D721Med (cell line): ENCODE data around the gene PIK3C2B.
"Not testable (repeated sequence)": the region's sequence is repeated elsewhere in the genome, so short reads cannot be mapped to it uniquely, and the experiment has no call there.

Experiments used
- DNase-seq: peaks from one replicate; pipeline ENCODE4 v3.0.0; 2011; ENCODE audit warnings: low spot score; ENCODE audit not compliant: insufficient read length
- FAIRE-seq: peaks from 2 replicates; lab custom pipeline; 2011; peaks lifted over from hg19 to GRCh38; lab: Jason Lieb, UNC
- TF ChIP-seq, protein P1 (sequence below): IDR thresholded peaks from 2 replicates; pipeline ENCODE4 v1.5.1; 2012; ENCODE audit warnings: mild to moderate bottlenecking, control low read depth; ENCODE audit not compliant: insufficient read depth; ENCODE audit errors: missing control alignments

Gene PIK3C2B

DNA sequence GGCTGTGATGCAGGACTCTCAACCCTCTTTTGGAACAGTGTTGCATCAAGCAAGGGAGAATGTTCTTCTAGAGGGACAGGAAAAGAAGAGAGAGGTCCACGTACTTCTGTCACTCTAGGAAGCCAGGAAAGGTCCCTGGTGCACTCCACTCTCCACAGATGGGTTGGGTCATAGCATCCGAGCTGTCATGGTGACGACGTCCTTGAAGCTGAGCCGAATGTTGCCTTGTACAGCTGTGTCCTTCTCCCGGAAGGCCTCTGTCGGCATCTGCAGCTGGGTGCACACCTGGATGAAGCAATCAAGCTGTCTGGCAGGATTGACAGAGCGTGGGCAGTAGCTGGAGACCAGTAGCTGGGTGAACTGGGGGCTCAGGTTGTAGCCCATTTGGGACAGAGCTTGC, 34.1 kb upstream of the PIK3C2B start:
- FAIRE-seq (no peak), DNase-seq (no peak)
- TF ChIP-seq, protein P1, sequence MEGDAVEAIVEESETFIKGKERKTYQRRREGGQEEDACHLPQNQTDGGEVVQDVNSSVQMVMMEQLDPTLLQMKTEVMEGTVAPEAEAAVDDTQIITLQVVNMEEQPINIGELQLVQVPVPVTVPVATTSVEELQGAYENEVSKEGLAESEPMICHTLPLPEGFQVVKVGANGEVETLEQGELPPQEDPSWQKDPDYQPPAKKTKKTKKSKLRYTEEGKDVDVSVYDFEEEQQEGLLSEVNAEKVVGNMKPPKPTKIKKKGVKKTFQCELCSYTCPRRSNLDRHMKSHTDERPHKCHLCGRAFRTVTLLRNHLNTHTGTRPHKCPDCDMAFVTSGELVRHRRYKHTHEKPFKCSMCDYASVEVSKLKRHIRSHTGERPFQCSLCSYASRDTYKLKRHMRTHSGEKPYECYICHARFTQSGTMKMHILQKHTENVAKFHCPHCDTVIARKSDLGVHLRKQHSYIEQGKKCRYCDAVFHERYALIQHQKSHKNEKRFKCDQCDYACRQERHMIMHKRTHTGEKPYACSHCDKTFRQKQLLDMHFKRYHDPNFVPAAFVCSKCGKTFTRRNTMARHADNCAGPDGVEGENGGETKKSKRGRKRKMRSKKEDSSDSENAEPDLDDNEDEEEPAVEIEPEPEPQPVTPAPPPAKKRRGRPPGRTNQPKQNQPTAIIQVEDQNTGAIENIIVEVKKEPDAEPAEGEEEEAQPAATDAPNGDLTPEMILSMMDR: no peak

DNA sequence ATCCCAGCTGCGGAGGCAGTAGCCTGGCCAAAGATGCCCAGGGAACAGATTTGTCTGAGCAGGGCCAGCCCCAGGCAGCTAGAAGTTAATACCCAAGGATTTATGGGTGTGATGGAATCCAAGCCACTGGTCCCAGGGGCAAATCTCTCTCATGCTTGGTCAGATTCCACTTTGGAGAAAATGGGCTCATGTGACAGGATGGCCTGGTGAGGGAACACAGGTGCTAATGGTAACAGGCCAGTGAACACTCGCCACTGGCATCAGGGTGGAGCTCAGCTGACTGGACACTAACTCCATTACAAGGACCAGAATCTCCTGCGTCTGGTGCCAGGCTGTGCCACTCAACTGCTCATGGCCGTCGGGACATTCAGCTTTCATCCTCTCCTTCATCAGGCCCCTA, 33.6 kb upstream of the PIK3C2B start:
- no peak for FAIRE-seq
- DNase-seq: no peak
- TF ChIP-seq, protein P1: no peak

DNA sequence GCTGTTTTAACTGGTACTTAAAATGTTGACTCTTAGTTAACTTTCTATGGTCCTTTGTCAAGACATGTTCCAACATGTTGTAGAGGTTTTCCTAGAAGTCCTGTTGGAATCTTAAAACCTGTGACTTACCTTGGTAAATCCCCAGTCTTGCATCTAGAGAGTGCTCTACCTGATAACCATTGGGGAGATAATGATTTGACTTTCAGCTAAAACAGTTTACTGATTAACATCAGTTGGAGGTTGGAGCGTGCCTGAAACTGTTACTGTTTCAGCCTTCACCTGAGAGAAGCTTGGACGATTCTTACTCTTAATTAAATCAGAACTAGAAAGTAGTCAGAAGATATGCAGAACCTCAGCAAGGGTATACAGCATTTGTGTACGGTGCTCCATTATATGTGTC, 30.4 kb upstream of the PIK3C2B start:
- no peak for FAIRE-seq
- TF ChIP-seq, protein P1: no peak

DNA sequence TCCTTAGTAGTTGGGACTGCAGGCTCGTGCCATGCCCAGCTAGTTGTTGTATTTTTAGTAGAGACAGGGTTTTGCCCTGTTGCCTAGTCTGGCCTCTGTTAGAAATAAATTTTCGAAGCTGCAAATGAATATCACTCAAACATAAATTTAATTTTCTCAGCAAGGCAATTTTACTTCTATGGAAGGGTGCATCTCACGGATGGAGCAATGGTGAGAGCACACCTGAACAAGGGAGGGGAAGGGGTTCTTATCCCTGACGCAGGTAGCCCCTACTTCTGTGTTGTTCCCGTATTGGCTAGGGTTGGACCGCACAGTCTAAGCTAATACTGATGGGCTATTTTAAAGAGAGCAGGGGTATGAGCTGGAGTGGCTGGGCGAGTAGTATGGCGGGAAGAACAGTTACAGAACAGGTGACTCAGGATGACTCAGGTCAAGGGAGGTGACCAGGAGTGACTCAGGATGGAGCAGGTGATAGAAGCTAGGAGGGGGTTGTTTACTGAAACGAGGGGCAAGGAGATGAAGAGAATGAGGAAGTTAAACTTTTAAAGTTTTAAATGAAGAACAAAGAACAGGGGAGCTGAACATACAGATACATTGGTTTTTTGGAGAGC, 29.1 kb upstream of the PIK3C2B start:
- no peak for DNase-seq
- no peak for FAIRE-seq

More for the DNA sequence above, 30.4 kb upstream of the PIK3C2B start:
- DNase-seq: no peak

DNA sequence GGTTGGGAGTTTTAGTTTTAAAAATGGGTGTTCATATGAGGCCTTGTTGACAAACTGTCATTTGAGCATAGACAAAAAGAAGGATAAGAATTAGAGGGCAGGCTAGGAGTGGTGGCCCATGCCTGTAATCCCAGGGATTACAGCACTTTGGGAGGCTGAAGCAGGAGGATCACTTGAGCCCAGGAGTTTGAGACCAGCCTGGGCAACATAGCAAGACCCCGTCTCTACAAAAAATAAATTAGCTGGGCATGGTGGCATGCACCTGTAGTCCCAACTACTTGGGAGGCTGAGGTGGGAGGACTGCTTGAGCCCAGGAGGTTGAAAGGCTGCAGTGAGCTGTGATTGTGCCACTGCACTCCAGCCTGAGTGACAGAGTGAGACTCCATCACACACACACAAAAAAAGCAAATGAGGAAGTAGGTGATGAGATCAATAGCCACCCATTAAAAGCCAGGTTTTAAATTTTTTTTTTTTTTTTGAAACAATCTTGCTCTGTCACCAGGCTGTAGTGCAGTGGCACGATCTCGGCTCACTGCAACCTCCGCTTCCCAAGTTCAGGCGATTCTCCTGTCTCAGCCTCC, 27.4 kb upstream of the PIK3C2B start:
- FAIRE-seq, DNase-seq: not testable (repeated sequence)

More for the DNA sequence above, 29.1 kb upstream of the PIK3C2B start:
- TF ChIP-seq, protein P1: no peak

DNA sequence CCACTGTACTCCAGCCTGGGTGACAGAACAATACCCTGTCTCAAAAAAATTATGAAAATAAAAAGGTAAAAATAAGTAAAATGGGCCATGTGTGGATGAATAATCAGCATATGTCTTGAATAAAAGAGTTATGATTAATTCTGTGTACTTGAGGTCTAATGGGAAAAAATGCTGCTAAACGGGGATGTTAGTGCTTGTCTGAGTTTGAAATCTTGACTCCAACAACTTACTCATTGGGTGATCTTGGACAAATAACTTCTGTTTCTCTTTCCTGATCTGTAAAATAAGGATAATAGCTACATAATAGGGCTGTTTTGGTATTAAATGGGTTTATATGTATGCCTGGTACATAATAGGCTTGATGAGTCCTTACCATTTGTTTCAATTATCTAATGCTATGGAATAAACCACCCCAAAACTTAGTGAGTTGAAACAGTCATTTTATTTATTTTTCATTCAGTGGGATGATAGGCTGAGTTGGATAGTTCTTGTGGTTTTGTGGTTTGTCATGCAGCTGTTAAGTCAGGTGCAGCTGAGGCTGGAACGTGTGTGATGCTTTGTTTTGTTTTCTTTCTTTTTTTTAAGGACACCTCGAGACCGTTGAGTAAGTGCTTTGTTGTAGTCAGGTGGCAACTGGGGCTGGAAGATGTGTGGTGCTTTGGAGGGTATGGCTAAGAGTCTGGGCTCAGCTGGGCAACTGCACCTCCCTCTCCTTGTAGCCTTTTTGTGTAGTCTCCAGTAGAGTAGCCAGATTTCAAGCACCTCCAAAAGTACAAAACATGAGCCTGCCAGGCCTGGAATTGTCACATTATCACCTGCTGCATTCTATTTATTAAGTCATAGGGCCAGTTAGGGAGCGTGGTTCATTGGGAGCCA, 26.5 kb upstream of the PIK3C2B start:
- DNase-seq: no peak
- FAIRE-seq: no peak
- TF ChIP-seq, protein P1: no peak

DNA sequence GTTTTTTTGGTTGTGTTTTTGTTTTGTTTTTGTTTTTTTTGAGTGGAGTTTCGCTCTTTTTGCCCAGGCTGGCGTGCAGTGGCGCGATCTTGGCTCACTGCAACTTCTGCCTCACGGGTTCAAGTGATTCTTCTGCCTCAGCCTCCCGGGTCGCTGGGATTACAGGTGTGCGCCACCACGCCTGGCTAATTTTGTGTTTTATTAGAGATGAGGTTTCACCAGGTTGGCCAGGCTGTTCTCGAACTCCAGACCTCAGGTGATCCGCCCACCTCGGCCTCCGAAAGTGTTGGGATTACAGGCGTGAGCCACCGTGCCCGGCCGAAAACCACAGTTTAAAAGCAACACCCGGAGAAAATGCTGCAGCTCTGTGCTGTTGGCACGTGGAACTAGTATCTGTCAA, 22.8 kb upstream of the PIK3C2B start:
- DNase-seq, FAIRE-seq: not testable (repeated sequence)
